Endothelial cell of umbilical vein (primary cell): ENCODE data around the gene LRRC39. TPM values are rescaled to one million over a fixed set of nuclear protein-coding genes. Genes with fewer than 3 reads are reported as not detected.

ENCODE experiments used
- BruUV-seq: library from RNA; stranded (reverse); fragments of 400-500 nt; replicated peaks from 2 replicates; lab custom pipeline; 2021; lab: Mats Ljungman, UMichigan
- CTCF ChIA-PET: fragments of 300-600, 350-600 bp; sonication (Branson Sonifier 250); formaldehyde crosslinking; loops from one replicate; lab custom pipeline; 2021; ENCODE audit warnings: antibody characterized with exemption, inconsistent platforms; lab: Charles Lee
- POLR2A ChIA-PET: fragments of 300-600, 350-600 bp; sonication (Branson Sonifier 250); formaldehyde crosslinking; loops from one replicate; lab custom pipeline; 2021; ENCODE audit warnings: antibody characterized with exemption, inconsistent platforms; lab: Charles Lee
- DNase-seq: peaks from one replicate; pipeline ENCODE4 v3.0.0-alpha.2; 2011; ENCODE audit warnings: low read depth, low spot score
- FAIRE-seq: peaks from 2 replicates; lab custom pipeline; 2011; peaks lifted over from hg19 to GRCh38; lab: Jason Lieb, UNC
- H2AFZ ChIP-seq: 2 replicates; pipeline ENCODE4 v1.6.0; 2012; ENCODE audit warnings: low read depth, low read length, control low read depth, inconsistent platforms
- H3K27ac ChIP-seq: 2 replicates; pipeline ENCODE4 v1.5.1; 2011; ENCODE audit warnings: low read depth, mild to moderate bottlenecking, control low read depth, low read length, moderate library complexity; ENCODE audit not compliant: insufficient read depth
- H3K27me3 ChIP-seq, 2 experiments: 2 replicates each; pipeline versions ENCODE4 v1.6.0 to v1.6.1; 2011; ENCODE audit warnings: low read length in 2 of 2, mixed read lengths in 1 of 2; ENCODE audit not compliant: control insufficient read depth in 2 of 2, insufficient read depth in 2 of 2
- H3K36me3 ChIP-seq, 2 experiments: 2 replicates in 1 of 2; 3 replicates in 1 of 2; pipeline ENCODE4 v1.5.1; 2011; ENCODE audit warnings: low read length in 2 of 2, mild to moderate bottlenecking in 1 of 2, moderate library complexity in 1 of 2; ENCODE audit not compliant: control insufficient read depth in 2 of 2, insufficient read depth in 2 of 2; ENCODE audit errors: extremely low read depth in 1 of 2
- H3K4me1 ChIP-seq: 3 replicates; pipeline ENCODE4 v1.5.1; 2011; ENCODE audit warnings: mild to moderate bottlenecking, low read length; ENCODE audit not compliant: control insufficient read depth, insufficient read depth; ENCODE audit errors: extremely low read depth
- H3K4me2 ChIP-seq: 2 replicates; pipeline ENCODE4 v1.6.1; 2011; ENCODE audit warnings: low read length, control low read depth, mixed read lengths; ENCODE audit not compliant: insufficient read depth
- H3K4me3 ChIP-seq, 3 experiments: fragments of 200-600 bp in 1 of 3; sonication (generic), shearing (Covaris generic) in 1 of 3; replicated peaks in 1 of 3; 2 replicates each; pipeline ENCODE4 v1.5.1; 2011 to 2016; ENCODE audit warnings: control low read depth in 3 of 3, low read length in 3 of 3, mild to moderate bottlenecking in 2 of 3, inconsistent platforms in 1 of 3, low read depth in 1 of 3, moderate library complexity in 1 of 3; ENCODE audit not compliant: insufficient read depth in 1 of 3
- H3K79me2 ChIP-seq: 2 replicates; pipeline ENCODE4 v1.6.0; 2012; ENCODE audit warnings: low read length, inconsistent platforms; ENCODE audit not compliant: control insufficient read depth, insufficient read depth
- H3K9ac ChIP-seq: replicated peaks from 2 replicates; pipeline ENCODE3; 2011; ENCODE audit warnings: low read length, control low read depth; ENCODE audit not compliant: insufficient read depth; ENCODE audit errors: extremely low read depth
- H3K9me1 ChIP-seq: replicated peaks from 3 replicates; pipeline ENCODE4 v1.6.0; 2011; ENCODE audit warnings: mild to moderate bottlenecking, low read length; ENCODE audit not compliant: control insufficient read depth, insufficient read depth; ENCODE audit errors: extremely low read depth
- H3K9me3 ChIP-seq: replicated peaks from 2 replicates; pipeline ENCODE4 v1.5.1; 2012; ENCODE audit warnings: low read length, inconsistent platforms; ENCODE audit not compliant: control insufficient read depth, insufficient read depth
- H4K20me1 ChIP-seq: replicated peaks from 2 replicates; pipeline ENCODE3; 2011; ENCODE audit warnings: mild to moderate bottlenecking, low read length; ENCODE audit not compliant: control insufficient read depth, insufficient read depth; ENCODE audit errors: extremely low read depth
- CTCF ChIP-seq, 2 donors: IDR thresholded peaks; 1 replicate in 1 of 2; 2 replicates in 1 of 2; pipeline ENCODE4 v1.5.1; 2011; ENCODE audit warnings: low read length in 2 of 2, mild to moderate bottlenecking in 2 of 2, moderate library complexity in 2 of 2, control low read depth in 1 of 2, inconsistent platforms in 1 of 2, low read depth in 1 of 2; ENCODE audit not compliant: insufficient read depth in 1 of 2; ENCODE audit errors: extremely low read depth in 1 of 2
- EZH2 ChIP-seq: IDR thresholded peaks from 2 replicates; pipeline ENCODE4 v1.6.1; 2012; ENCODE audit warnings: borderline replicate concordance, low read depth, mild to moderate bottlenecking, moderate library complexity, low read length, inconsistent platforms; ENCODE audit not compliant: severe bottlenecking
- FOS ChIP-seq: IDR thresholded peaks from 2 replicates; pipeline ENCODE4 v1.6.1; 2011; ENCODE audit warnings: mild to moderate bottlenecking, low read length, moderate library complexity, borderline replicate concordance; ENCODE audit not compliant: insufficient read depth
- GATA2 ChIP-seq: IDR thresholded peaks from 2 replicates; pipeline ENCODE4 v1.7.0; 2011; ENCODE audit warnings: low read depth, mild to moderate bottlenecking, moderate library complexity, mixed read lengths, low read length; ENCODE audit not compliant: insufficient read length, insufficient read depth
- JUN ChIP-seq: IDR thresholded peaks from 2 replicates; pipeline ENCODE4 v1.6.1; 2011; ENCODE audit warnings: borderline replicate concordance, low read depth; ENCODE audit not compliant: insufficient read length, insufficient read depth
- MAX ChIP-seq: IDR thresholded peaks from 2 replicates; pipeline ENCODE4 v1.6.1; 2011; ENCODE audit not compliant: insufficient read depth, insufficient read length
- MYC ChIP-seq: IDR thresholded peaks from one replicate; pipeline ENCODE4 v1.6.1; 2011; ENCODE audit warnings: mild to moderate bottlenecking, low read depth, low read length
- POLR2A ChIP-seq: IDR thresholded peaks from 2 replicates; pipeline ENCODE4 v1.6.1; 2012; ENCODE audit warnings: low read depth, mild to moderate bottlenecking, control low read depth, low read length
- POLR2AphosphoS5 ChIP-seq: IDR thresholded peaks from 2 replicates; pipeline ENCODE4 v1.6.1; 2012; ENCODE audit warnings: low read depth, mild to moderate bottlenecking, control low read depth, low read length, moderate library complexity; ENCODE audit not compliant: insufficient read depth
- dilution Hi-C: fragments of 300-500 bp; cut with MboI; formaldehyde crosslinking; loops from one replicate; pipeline ENCODE4 v1.15.0; 2019; ENCODE audit warnings: low sequenced_read_pairs; ENCODE audit not compliant: extremely low pct_ligation_motif_present
- intact Hi-C: fragments of 100-400 bp; cut with micrococcal nuclease; formaldehyde crosslinking; loops from one replicate; pipeline ENCODE4 v1.10.0; 2022
- polyA plus RNA-seq, 4 experiments: library from polyadenylated mRNA; depleted of rRNA in 3 of 4; stranded (reverse) in 3 of 4; unstranded in 1 of 4; fragments of >200 nt; gene quantifications; 2 replicates each; pipeline versions ENCODE4 v1.2.1 to v1.2.3, GENCODE V29; 2011 to 2012; ENCODE audit warnings: missing spikeins in 1 of 4
- total RNA-seq: library from RNA; stranded (reverse); gene quantifications from 2 replicates; pipeline ENCODE4 v1.2.3, GENCODE V29; 2021

LRRC39 gene
- total and polyA plus RNA-seq, 2 donors (not counting 3 experiments of a cell fraction or from before 2014, with no cell fraction given): 0.40 to 0.65 TPM

GRCh38 chr1:100164702-100165101 is 13.4 kb downstream of the LRRC39 start:
- Histone ChIP-seq H3K9ac (no peak overlapping the region), H3K9me3 (no peaks in the 10 kb centered on the region), H4K20me1 (no peaks in the 10 kb centered on the region), H3K27ac (no peak overlapping the region), H3K36me3 (no peaks in the 10 kb centered on the region), H3K4me2 (no peak overlapping the region), H2AFZ (no peak overlapping the region), H3K79me2 (no peaks in the 10 kb centered on the region), H3K4me1 (no peaks in the 10 kb centered on the region), H3K4me3 (no peak overlapping the region), H3K9me1 (peaks cover 2% of the 10 kb centered on the region), H3K27me3 (no peaks in the 10 kb centered on the region)
- no peak for DNase-seq
- intact Hi-C loops (loop anchor here (10.0 kb wide), 1 partner anchor 60 kb away; no protein-coding TSS in a partner anchor), dilution Hi-C loops (no loop called here)
- POLR2A ChIA-PET: no interaction called here
- CTCF ChIA-PET: interaction anchor here (1.1 to 1.3 kb wide), 3 partner anchors 32 to 295 kb away, joined by 3 to 4 read pairs (median 4); no protein-coding TSS in a partner anchor
- TF ChIP-seq MAX: no peak
- no peak for TF ChIP-seq FOS
- TF ChIP-seq GATA2: no peak
- no peak for TF ChIP-seq CTCF (IDR thresholded peaks at IDR 0.05; ENCODE audit: extremely low read depth in 1 of 2, insufficient read depth in 1 of 2, low read depth in 1 of 2, low read length in 2 of 2)
- no peak for TF ChIP-seq EZH2
- no peak for TF ChIP-seq JUN
- TF ChIP-seq POLR2AphosphoS5: no peak
- TF ChIP-seq POLR2A: no peak
- no peak for TF ChIP-seq MYC
- no TSS peak for BruUV-seq
- FAIRE-seq: no peak
